Astrocyte of the spinal cord (primary cell): Measurements from ENCODE around the gene AQP1.
A peak's percentile ranks its signal among the peaks of the same experiment; 100 is the strongest.

Experiments used
- DNase-seq: peaks from one replicate; pipeline ENCODE4 v3.0.0; 2011; ENCODE audit warnings: low read depth, low spot score
- H3K4me3 ChIP-seq: 2 replicates; pipeline ENCODE4 v1.5.1; 2011; ENCODE audit warnings: low read depth, mild to moderate bottlenecking, low read length, moderate library complexity
- CTCF ChIP-seq: IDR thresholded peaks from 2 replicates; pipeline ENCODE4 v1.5.1; 2012; ENCODE audit warnings: low read depth, mild to moderate bottlenecking, low read length, inconsistent platforms
- in situ Hi-C: cut with HindIII; loops from 2 replicates; pipeline ENCODE4 v1.10.0; 2017; ENCODE audit warnings: low sequenced_read_pairs

Gene AQP1

GRCh38 chr7:30917216-30917893, 5.7 kb downstream of the AQP1 start:
- in situ Hi-C loops = no loop called here
- no peak overlapping the region for H3K4me3 ChIP-seq
- TF ChIP-seq CTCF = no peak
- no peak for DNase-seq

DNA sequence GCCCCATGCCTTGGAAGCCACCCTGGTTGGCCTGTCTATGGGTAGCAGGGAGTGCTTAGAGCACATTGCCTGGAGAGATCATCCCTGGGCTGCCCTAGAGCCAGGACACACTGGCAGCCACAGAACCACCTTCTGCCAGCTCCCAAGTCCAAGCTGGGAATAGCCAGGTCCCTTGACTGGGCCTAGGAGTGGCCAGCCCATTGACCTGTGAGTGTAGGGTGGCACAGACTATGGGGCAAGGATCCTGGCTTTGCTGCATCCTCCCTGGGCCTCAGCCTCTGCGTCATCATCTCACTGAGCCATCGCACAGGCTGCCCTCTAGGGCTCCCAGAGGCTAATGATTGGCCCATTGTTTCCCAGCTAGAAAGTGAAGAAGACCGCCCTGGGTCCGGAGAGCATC, 7.0 kb downstream of the AQP1 start:
- in situ Hi-C loops = no loop called here
- TF ChIP-seq CTCF = no peak
- DNase-seq = no peak
- H3K4me3 ChIP-seq = no peak overlapping the region

- H3K4me3 ChIP-seq = no peak overlapping the region
- no peak for TF ChIP-seq CTCF
- in situ Hi-C loops = no loop called here
- no peak for DNase-seq
Observed at GRCh38 chr7:30920021-30920583, 8.4 kb downstream of the AQP1 start.

DNA sequence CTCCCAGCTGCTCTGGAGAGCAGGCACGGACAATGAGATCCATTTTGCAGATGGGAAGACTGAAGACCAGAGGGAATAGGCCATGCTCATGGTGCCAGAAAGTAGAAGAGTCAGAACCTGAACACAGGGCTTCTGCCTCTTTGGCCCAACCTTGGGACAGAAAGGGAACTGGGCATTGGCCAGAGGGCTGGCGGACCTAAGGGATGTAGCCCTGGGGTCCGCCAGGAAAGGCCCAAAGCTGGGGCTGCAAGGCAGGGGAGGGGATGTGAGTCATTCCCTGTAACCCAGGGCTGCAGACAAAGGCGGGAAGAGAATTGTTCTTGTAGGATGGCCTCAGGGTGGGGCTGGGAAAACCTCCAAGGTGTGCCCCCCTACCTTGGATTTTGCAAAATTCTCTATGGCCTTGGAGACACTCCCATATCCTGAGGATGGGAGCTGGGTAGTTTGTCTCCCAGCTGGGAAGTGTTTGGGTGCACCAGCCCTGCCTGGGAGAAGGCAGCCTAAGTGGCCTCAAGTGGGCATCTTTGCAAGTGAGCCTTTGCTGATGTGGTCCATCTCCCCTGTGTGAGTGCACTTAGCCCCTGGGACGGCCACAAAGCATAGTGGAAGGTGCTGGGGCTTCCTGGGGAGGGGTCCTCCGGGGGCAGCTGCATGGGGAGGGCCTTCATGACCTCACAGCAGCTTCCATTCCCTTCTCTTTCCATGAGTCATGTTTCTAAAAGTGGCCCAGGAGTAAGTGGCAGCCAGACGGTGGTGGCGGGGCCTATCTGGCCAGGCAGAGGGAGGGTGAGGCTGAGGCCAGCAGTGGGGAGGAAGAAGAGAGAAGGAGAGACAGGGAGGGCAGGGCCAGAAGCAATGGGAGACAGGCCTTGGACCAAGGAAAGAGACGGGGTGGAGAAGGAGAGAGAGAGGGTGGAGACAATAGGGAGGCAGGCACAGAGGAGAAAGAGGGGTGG, 9.2 kb downstream of the AQP1 start:
- no peak overlapping the region for H3K4me3 ChIP-seq
- DNase-seq = peak; percentile 50
- in situ Hi-C loops = no loop called here
- no peak for TF ChIP-seq CTCF

GRCh38 chr7:30921540-30922401, 10.1 kb downstream of the AQP1 start:
- in situ Hi-C loops = no loop called here
- no peak for TF ChIP-seq CTCF
- DNase-seq = no peak
- no peak overlapping the region for H3K4me3 ChIP-seq

- in situ Hi-C loops = no loop called here
- no peak for TF ChIP-seq CTCF
- H3K4me3 ChIP-seq = no peak overlapping the region
- no peak for DNase-seq
Observed at GRCh38 chr7:30922596-30922995, 10.9 kb downstream of the AQP1 start.
